ENCODE results near the gene METTL21C.

The METTL21C gene

DNA sequence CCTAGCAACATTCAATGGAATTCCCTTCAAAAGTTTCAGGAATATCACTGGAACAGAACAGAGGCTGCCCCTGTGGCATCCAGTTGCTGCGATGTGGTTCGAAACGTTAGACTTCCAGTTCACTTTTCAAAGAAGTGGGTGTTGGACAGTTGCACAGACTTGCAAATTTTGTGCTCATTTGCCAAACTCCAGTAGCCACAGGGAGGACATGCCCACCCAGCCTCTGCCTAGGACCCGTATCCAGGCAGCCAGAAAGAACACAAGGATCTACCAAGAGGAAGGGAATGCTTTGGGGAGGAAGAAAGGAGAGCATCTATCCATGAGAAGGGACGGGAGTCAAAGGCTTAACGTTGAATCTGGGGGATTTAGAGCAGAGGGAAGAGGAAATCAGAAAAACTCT is at the start of gene METTL21C:
TSS of gene METTL21C (minus strand) at position 108 of the 400 bp plus-strand sequence. CDS start 546 bp downstream, outside the sequence.
- Histone ChIP-seq H3K79me2 (ENCODE audit: insufficient read depth, low read length) (no peaks in the 10 kb centered on the region), H3K4me1 (ENCODE audit: insufficient read depth, low read length, poor library complexity, severe bottlenecking) (no peaks in the 10 kb centered on the region), H3K9me3 (ENCODE audit: insufficient read depth, low read depth, low read length) (no peaks in the 10 kb centered on the region), H3K4me3 (ENCODE audit: low read length, poor library complexity, severe bottlenecking) (no peak within 1 kb of the TSS), H3K36me3 (ENCODE audit: insufficient read depth, low read length) (no peaks in the 10 kb centered on the region), H3K9me2 (replicated peaks; ENCODE audit: low read depth, low read length) (no peaks in the 10 kb centered on the region), H4K20me1 (ENCODE audit: insufficient read depth, low read length, poor library complexity, severe bottlenecking) (no peaks in the 10 kb centered on the region), H2AFZ (ENCODE audit: low read length) (no peak within 1 kb of the TSS), H3F3A (ENCODE audit: low read depth) (no peaks in the 10 kb centered on the region), H3K27me3 (ENCODE audit: insufficient read depth, low read length, poor library complexity, severe bottlenecking) (no peaks in the 10 kb centered on the region), H3K4me2 (ENCODE audit: low read depth, low read length, poor library complexity, severe bottlenecking) (no peak within 1 kb of the TSS), H3K9ac (ENCODE audit: low read depth, low read length, poor library complexity, severe bottlenecking) (no peak within 1 kb of the TSS)
- TF ChIP-seq, protein P1, sequence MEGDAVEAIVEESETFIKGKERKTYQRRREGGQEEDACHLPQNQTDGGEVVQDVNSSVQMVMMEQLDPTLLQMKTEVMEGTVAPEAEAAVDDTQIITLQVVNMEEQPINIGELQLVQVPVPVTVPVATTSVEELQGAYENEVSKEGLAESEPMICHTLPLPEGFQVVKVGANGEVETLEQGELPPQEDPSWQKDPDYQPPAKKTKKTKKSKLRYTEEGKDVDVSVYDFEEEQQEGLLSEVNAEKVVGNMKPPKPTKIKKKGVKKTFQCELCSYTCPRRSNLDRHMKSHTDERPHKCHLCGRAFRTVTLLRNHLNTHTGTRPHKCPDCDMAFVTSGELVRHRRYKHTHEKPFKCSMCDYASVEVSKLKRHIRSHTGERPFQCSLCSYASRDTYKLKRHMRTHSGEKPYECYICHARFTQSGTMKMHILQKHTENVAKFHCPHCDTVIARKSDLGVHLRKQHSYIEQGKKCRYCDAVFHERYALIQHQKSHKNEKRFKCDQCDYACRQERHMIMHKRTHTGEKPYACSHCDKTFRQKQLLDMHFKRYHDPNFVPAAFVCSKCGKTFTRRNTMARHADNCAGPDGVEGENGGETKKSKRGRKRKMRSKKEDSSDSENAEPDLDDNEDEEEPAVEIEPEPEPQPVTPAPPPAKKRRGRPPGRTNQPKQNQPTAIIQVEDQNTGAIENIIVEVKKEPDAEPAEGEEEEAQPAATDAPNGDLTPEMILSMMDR (conservative IDR thresholded peaks at IDR 0.05; ENCODE audit: low read length), result no peak
- no peak for TF ChIP-seq EZH2phosphoT487 (IDR thresholded peaks at IDR 0.05; ENCODE audit: borderline replicate concordance)

DNA sequence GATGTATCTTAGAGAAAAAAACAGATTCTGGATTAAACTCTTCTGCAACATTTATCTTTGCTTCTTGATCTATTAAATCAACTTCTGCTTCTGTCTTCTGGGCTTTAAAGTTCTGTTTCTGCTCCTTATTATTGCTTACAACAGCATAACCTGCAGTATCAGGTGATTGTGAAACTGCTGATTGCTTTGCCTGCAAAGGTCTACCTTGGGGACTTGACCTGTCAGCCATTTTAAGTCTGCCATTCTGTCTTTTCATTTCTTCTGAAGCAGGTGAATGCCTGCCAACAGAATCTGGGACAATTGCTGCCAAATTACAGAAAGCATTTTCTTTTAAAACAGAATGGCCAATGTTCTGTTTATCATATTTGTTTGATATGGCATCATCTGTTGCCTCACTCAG is 47.7 kb upstream of the METTL21C start:
- H3K9me3 ChIP-seq (ENCODE audit: insufficient read depth, low read depth, low read length), result no peaks in the 10 kb centered on the region
- no peak overlapping the region for H3K4me2 ChIP-seq (ENCODE audit: low read depth, low read length, poor library complexity, severe bottlenecking)
- H2AFZ ChIP-seq (ENCODE audit: low read length), result no peak overlapping the region
- no peaks in the 10 kb centered on the region for H3K9me2 ChIP-seq (replicated peaks; ENCODE audit: low read depth, low read length)
- H3K9ac ChIP-seq (ENCODE audit: low read depth, low read length, poor library complexity, severe bottlenecking), result no peak overlapping the region
- no peaks in the 10 kb centered on the region for H3F3A ChIP-seq (ENCODE audit: low read depth)
- no peaks in the 10 kb centered on the region for H4K20me1 ChIP-seq (ENCODE audit: insufficient read depth, low read length, poor library complexity, severe bottlenecking)
- no peak for TF ChIP-seq EZH2phosphoT487 (IDR thresholded peaks at IDR 0.05; ENCODE audit: borderline replicate concordance)
- TF ChIP-seq, protein P1 (conservative IDR thresholded peaks at IDR 0.05; ENCODE audit: low read length), result no peak
- H3K36me3 ChIP-seq (ENCODE audit: insufficient read depth, low read length), result no peaks in the 10 kb centered on the region
- H3K79me2 ChIP-seq (ENCODE audit: insufficient read depth, low read length), result no peaks in the 10 kb centered on the region
- peaks cover 29% of the 10 kb centered on the region for H3K4me1 ChIP-seq (ENCODE audit: insufficient read depth, low read length, poor library complexity, severe bottlenecking)
- peaks cover 20% of the 10 kb centered on the region for H3K27me3 ChIP-seq (ENCODE audit: insufficient read depth, low read length, poor library complexity, severe bottlenecking)
- no peak overlapping the region for H3K4me3 ChIP-seq (ENCODE audit: low read length, poor library complexity, severe bottlenecking)

DNA sequence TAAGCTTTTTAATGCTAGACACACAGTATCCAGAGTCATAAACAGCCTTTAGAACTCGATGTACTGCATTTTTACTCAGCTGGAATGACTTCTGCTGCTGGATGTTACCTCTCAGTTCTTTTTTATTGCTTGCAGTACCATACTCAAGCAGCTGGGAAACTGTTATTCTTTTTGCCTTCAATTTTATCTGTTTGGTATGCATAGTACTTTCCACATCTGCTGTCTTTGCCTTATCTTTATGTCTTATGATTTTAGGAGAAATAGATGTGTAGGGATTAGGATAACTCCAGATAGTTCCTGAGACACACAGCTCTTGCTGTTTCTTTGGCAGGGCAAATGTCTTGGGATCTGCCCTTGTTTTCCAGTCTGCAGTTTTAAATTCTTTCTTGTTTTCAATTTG is 47.3 kb upstream of the METTL21C start:
- no peaks in the 10 kb centered on the region for H3K79me2 ChIP-seq (ENCODE audit: insufficient read depth, low read length)
- H3K9me3 ChIP-seq (ENCODE audit: insufficient read depth, low read depth, low read length), result no peaks in the 10 kb centered on the region
- TF ChIP-seq, protein P1 (conservative IDR thresholded peaks at IDR 0.05; ENCODE audit: low read length), result no peak
- TF ChIP-seq EZH2phosphoT487 (IDR thresholded peaks at IDR 0.05; ENCODE audit: borderline replicate concordance), result no peak
- H3K4me1 ChIP-seq (ENCODE audit: insufficient read depth, low read length, poor library complexity, severe bottlenecking), result peaks cover 26% of the 10 kb centered on the region
- no peaks in the 10 kb centered on the region for H4K20me1 ChIP-seq (ENCODE audit: insufficient read depth, low read length, poor library complexity, severe bottlenecking)
- peaks cover 20% of the 10 kb centered on the region for H3K27me3 ChIP-seq (ENCODE audit: insufficient read depth, low read length, poor library complexity, severe bottlenecking)
- H3K9ac ChIP-seq (ENCODE audit: low read depth, low read length, poor library complexity, severe bottlenecking), result no peak overlapping the region
- no peaks in the 10 kb centered on the region for H3K36me3 ChIP-seq (ENCODE audit: insufficient read depth, low read length)
- no peak overlapping the region for H3K4me2 ChIP-seq (ENCODE audit: low read depth, low read length, poor library complexity, severe bottlenecking)
- no peak overlapping the region for H2AFZ ChIP-seq (ENCODE audit: low read length)
- no peaks in the 10 kb centered on the region for H3F3A ChIP-seq (ENCODE audit: low read depth)
- no peak overlapping the region for H3K4me3 ChIP-seq (ENCODE audit: low read length, poor library complexity, severe bottlenecking)
- H3K9me2 ChIP-seq (replicated peaks; ENCODE audit: low read depth, low read length), result no peaks in the 10 kb centered on the region
